ENCODE results near the gene TUBB1. TPM values are rescaled to one million over a fixed set of nuclear protein-coding genes. Genes with fewer than 3 reads are reported as not detected.

TUBB1 gene
- total and polyA plus RNA-seq, 2 of the 13 experiments (the other 11 are each of a cell fraction or from before 2014, with no cell fraction given) = 0.11 to 57.6 TPM

- peak; percentile 34 for TF ChIP-seq ZNF407 (CRISPR knock-in tag; IDR thresholded peaks at IDR 0.05; ENCODE audit: not compliant biosample characterization)
- no peak for TF ChIP-seq ZFP36L1 (CRISPR knock-in tag; IDR thresholded peaks at IDR 0.05)
- no peak for TF ChIP-seq HMGXB4 (CRISPR knock-in tag; IDR thresholded peaks at IDR 0.05; ENCODE audit: borderline replicate concordance in 1 of 2, low read depth in 1 of 2)
- TF ChIP-seq SMAD3 (CRISPR knock-in tag; IDR thresholded peaks at IDR 0.05) = no peak
- TF ChIP-seq CERS6 (CRISPR knock-in tag; IDR thresholded peaks at IDR 0.05) = no peak
- no peak for TF ChIP-seq MZF1 (CRISPR knock-in tag; IDR thresholded peaks at IDR 0.05; ENCODE audit: borderline replicate concordance)
- no peak for TF ChIP-seq HNRNPUL1 (IDR thresholded peaks at IDR 0.05; ENCODE audit: low read depth, low read length)
- no peak for TF ChIP-seq ZNF567 (CRISPR knock-in tag; IDR thresholded peaks at IDR 0.05; ENCODE audit: borderline replicate concordance)
- TF ChIP-seq PAWR (CRISPR knock-in tag; IDR thresholded peaks at IDR 0.05; ENCODE audit: borderline replicate concordance) = no peak
- TF ChIP-seq ZNF460 (CRISPR knock-in tag; IDR thresholded peaks at IDR 0.05; ENCODE audit: borderline replicate concordance) = no peak
- TF ChIP-seq HBP1 (CRISPR knock-in tag; IDR thresholded peaks at IDR 0.05; ENCODE audit: low read depth) = no peak
- no peak for TF ChIP-seq HNF4G (IDR thresholded peaks at IDR 0.05; ENCODE audit: borderline replicate concordance, low read depth, low read length)
- no peak for TF ChIP-seq HNF4G (CRISPR knock-in tag; IDR thresholded peaks at IDR 0.05; ENCODE audit: borderline replicate concordance, low read depth)
- TF ChIP-seq CREB3 (CRISPR knock-in tag; IDR thresholded peaks at IDR 0.05) = no peak
- no peak for TF ChIP-seq ZBTB7B (CRISPR knock-in tag; IDR thresholded peaks at IDR 0.05)
Observed at GRCh38 chr20:59003836-59004492, 15.3 kb upstream of the TUBB1 start (continued).
